HepG2 (cell line): Measurements from ENCODE around the gene ZBTB21. TPM values are rescaled to one million over a fixed set of nuclear protein-coding genes. Genes with fewer than 3 reads are reported as not detected.

ENCODE experiments used
- SRF ChIP-seq: IDR thresholded peaks from 2 replicates; pipeline ENCODE4 v1.6.1; 2011; ENCODE audit warnings: mild to moderate bottlenecking, low read depth, low read length, moderate library complexity
- TBL1XR1 ChIP-seq: fragments of 150-350 bp; IDR thresholded peaks from 2 replicates; pipeline ENCODE4 v1.6.1; 2014; ENCODE audit warnings: borderline replicate concordance, low read length; ENCODE audit not compliant: partially characterized antibody
- TBX2 ChIP-seq: sonication (generic); formaldehyde crosslinking; IDR thresholded peaks from 2 replicates; pipeline ENCODE4 v1.5.0; 2020; ENCODE audit warnings: missing genetic modification reagents, mild to moderate bottlenecking, borderline replicate concordance
- THYN1 ChIP-seq: sonication (generic); formaldehyde crosslinking; IDR thresholded peaks from 2 replicates; pipeline ENCODE4 v1.8.1; 2023; ENCODE audit warnings: low read depth, mild to moderate bottlenecking, moderate library complexity, missing genetic modification reagents, borderline replicate concordance
- ZNF496 ChIP-seq: sonication (generic); formaldehyde crosslinking; IDR thresholded peaks from 2 replicates; pipeline ENCODE4 v1.8.1; 2023; ENCODE audit warnings: mild to moderate bottlenecking, moderate library complexity, missing genetic modification reagents; ENCODE audit not compliant: insufficient replicate concordance
- ZNF839 ChIP-seq: sonication (generic); formaldehyde crosslinking; IDR thresholded peaks from 2 replicates; pipeline ENCODE4 v1.4.0; 2020; ENCODE audit warnings: missing genetic modification reagents, mild to moderate bottlenecking, borderline replicate concordance
- polyA plus RNA-seq, 8 experiments: library from polyadenylated mRNA; depleted of rRNA in 3 of 8; stranded (reverse) in 7 of 8; unstranded in 1 of 8; fragments of >200 nt; fragmentation: Illumina TruSeq in 4 of 8; extraction: Trizol in 4 of 8; gene quantifications; 2 replicates each; pipeline versions ENCODE4 v1.2.1 to v1.2.3, GENCODE V29; 2011 to 2016; ENCODE audit warnings: low read depth in 4 of 8, missing spikeins in 1 of 8, mixed read lengths in 1 of 8; ENCODE audit not compliant: insufficient read depth in 1 of 8
- total RNA-seq, 5 experiments: library from RNA; depleted of rRNA; stranded (reverse); fragments of >200 nt; fragmentation: Illumina TruSeq; extraction: Trizol; gene quantifications; 2 replicates each; pipeline ENCODE4 v1.2.3, GENCODE V29; 2016; ENCODE audit warnings: low read depth in 1 of 5
- TF ChIP-seq, protein P1 (sequence below): sonication (generic); formaldehyde crosslinking; IDR thresholded peaks from 2 replicates; pipeline ENCODE4 v1.4.0; 2020; ENCODE audit warnings: missing genetic modification reagents
- TF ChIP-seq, protein P2 (sequence below): sonication (generic); formaldehyde crosslinking; IDR thresholded peaks from 2 replicates; pipeline ENCODE4 v1.4.0; 2020; ENCODE audit warnings: missing genetic modification reagents
- TF ChIP-seq, protein P3 (sequence below): sonication (generic); formaldehyde crosslinking; conservative IDR thresholded peaks from 2 replicates; pipeline ENCODE4 v1.4.0; 2020; ENCODE audit warnings: mild to moderate bottlenecking, missing genetic modification reagents, moderate library complexity
- TF ChIP-seq, protein P4 (sequence below): sonication (generic); formaldehyde crosslinking; IDR thresholded peaks from 2 replicates; pipeline ENCODE4 v1.5.1; 2020; ENCODE audit warnings: missing genetic modification reagents, mild to moderate bottlenecking, borderline replicate concordance
- TF ChIP-seq, protein P5 (sequence below): sonication (generic); formaldehyde crosslinking; IDR thresholded peaks from 2 replicates; pipeline ENCODE4 v1.5.0; 2020; ENCODE audit warnings: missing genetic modification reagents

The ZBTB21 gene
- total and polyA plus RNA-seq, 2 of the 13 experiments (the other 11 are each of a cell fraction or from before 2014, with no cell fraction given) = 4.5 to 6.1 TPM

DNA sequence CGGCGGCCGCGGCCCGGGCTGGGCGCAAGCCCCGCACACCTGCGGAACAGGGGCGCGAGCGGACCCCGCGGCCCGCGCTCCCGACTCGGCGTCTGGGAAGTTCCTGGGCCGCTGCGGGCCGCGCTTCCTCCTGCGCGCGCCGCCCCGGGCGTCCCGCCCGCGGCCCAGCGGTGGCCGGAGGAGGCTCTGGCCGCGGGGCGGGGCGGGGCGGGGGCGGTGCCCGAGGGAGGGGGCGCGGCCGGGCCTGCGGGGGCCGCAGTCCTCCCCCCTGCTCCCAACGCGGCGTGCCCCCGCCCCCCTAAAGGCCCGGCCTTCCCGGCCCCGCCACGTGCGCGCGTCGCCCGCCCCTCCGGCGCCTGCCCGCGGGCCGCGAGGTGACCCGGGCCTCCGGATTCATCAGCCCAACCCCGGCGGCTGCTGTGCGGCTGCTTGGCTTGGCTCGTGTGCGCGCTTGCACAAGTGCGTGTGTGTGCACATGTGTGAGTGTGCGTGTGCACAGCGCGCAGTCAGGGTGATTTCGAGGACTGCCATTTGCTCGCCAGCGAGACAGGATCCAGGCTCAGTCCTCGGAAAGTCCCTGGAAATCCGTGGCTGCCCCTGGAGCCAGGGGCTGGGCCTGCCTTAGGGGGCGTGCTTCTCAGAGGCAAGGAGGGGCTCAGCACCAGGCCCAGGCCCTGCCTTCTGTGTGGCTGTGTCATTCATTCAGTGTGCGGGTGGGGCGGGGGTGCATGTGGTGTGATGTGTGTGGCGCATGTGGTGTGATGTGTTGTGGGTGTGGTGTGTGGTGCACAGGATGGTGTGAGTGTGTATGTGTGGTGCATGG lies 56.1 kb downstream of the ZBTB21 start, which contains the start of gene C2CD2 (continued):
- TF ChIP-seq, protein P1, sequence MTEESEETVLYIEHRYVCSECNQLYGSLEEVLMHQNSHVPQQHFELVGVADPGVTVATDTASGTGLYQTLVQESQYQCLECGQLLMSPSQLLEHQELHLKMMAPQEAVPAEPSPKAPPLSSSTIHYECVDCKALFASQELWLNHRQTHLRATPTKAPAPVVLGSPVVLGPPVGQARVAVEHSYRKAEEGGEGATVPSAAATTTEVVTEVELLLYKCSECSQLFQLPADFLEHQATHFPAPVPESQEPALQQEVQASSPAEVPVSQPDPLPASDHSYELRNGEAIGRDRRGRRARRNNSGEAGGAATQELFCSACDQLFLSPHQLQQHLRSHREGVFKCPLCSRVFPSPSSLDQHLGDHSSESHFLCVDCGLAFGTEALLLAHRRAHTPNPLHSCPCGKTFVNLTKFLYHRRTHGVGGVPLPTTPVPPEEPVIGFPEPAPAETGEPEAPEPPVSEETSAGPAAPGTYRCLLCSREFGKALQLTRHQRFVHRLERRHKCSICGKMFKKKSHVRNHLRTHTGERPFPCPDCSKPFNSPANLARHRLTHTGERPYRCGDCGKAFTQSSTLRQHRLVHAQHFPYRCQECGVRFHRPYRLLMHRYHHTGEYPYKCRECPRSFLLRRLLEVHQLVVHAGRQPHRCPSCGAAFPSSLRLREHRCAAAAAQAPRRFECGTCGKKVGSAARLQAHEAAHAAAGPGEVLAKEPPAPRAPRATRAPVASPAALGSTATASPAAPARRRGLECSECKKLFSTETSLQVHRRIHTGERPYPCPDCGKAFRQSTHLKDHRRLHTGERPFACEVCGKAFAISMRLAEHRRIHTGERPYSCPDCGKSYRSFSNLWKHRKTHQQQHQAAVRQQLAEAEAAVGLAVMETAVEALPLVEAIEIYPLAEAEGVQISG (CRISPR knock-in tag) = peak; percentile 15
- peak; percentile 64 for TF ChIP-seq TBX2
- TF ChIP-seq THYN1 (CRISPR knock-in tag) = no peak
- TF ChIP-seq, protein P2, sequence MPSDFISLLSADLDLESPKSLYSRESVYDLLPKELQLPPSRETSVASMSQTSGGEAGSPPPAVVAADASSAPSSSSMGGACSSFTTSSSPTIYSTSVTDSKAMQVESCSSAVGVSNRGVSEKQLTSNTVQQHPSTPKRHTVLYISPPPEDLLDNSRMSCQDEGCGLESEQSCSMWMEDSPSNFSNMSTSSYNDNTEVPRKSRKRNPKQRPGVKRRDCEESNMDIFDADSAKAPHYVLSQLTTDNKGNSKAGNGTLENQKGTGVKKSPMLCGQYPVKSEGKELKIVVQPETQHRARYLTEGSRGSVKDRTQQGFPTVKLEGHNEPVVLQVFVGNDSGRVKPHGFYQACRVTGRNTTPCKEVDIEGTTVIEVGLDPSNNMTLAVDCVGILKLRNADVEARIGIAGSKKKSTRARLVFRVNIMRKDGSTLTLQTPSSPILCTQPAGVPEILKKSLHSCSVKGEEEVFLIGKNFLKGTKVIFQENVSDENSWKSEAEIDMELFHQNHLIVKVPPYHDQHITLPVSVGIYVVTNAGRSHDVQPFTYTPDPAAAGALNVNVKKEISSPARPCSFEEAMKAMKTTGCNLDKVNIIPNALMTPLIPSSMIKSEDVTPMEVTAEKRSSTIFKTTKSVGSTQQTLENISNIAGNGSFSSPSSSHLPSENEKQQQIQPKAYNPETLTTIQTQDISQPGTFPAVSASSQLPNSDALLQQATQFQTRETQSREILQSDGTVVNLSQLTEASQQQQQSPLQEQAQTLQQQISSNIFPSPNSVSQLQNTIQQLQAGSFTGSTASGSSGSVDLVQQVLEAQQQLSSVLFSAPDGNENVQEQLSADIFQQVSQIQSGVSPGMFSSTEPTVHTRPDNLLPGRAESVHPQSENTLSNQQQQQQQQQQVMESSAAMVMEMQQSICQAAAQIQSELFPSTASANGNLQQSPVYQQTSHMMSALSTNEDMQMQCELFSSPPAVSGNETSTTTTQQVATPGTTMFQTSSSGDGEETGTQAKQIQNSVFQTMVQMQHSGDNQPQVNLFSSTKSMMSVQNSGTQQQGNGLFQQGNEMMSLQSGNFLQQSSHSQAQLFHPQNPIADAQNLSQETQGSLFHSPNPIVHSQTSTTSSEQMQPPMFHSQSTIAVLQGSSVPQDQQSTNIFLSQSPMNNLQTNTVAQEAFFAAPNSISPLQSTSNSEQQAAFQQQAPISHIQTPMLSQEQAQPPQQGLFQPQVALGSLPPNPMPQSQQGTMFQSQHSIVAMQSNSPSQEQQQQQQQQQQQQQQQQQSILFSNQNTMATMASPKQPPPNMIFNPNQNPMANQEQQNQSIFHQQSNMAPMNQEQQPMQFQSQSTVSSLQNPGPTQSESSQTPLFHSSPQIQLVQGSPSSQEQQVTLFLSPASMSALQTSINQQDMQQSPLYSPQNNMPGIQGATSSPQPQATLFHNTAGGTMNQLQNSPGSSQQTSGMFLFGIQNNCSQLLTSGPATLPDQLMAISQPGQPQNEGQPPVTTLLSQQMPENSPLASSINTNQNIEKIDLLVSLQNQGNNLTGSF (CRISPR knock-in tag) = peak; percentile 53
- TF ChIP-seq, protein P3, sequence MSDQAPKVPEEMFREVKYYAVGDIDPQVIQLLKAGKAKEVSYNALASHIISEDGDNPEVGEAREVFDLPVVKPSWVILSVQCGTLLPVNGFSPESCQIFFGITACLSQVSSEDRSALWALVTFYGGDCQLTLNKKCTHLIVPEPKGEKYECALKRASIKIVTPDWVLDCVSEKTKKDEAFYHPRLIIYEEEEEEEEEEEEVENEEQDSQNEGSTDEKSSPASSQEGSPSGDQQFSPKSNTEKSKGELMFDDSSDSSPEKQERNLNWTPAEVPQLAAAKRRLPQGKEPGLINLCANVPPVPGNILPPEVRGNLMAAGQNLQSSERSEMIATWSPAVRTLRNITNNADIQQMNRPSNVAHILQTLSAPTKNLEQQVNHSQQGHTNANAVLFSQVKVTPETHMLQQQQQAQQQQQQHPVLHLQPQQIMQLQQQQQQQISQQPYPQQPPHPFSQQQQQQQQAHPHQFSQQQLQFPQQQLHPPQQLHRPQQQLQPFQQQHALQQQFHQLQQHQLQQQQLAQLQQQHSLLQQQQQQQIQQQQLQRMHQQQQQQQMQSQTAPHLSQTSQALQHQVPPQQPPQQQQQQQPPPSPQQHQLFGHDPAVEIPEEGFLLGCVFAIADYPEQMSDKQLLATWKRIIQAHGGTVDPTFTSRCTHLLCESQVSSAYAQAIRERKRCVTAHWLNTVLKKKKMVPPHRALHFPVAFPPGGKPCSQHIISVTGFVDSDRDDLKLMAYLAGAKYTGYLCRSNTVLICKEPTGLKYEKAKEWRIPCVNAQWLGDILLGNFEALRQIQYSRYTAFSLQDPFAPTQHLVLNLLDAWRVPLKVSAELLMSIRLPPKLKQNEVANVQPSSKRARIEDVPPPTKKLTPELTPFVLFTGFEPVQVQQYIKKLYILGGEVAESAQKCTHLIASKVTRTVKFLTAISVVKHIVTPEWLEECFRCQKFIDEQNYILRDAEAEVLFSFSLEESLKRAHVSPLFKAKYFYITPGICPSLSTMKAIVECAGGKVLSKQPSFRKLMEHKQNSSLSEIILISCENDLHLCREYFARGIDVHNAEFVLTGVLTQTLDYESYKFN (CRISPR knock-in tag) = no peak
- TF ChIP-seq SRF = no peak
- TF ChIP-seq ZNF496 (CRISPR knock-in tag) = no peak
- TF ChIP-seq, protein P4, sequence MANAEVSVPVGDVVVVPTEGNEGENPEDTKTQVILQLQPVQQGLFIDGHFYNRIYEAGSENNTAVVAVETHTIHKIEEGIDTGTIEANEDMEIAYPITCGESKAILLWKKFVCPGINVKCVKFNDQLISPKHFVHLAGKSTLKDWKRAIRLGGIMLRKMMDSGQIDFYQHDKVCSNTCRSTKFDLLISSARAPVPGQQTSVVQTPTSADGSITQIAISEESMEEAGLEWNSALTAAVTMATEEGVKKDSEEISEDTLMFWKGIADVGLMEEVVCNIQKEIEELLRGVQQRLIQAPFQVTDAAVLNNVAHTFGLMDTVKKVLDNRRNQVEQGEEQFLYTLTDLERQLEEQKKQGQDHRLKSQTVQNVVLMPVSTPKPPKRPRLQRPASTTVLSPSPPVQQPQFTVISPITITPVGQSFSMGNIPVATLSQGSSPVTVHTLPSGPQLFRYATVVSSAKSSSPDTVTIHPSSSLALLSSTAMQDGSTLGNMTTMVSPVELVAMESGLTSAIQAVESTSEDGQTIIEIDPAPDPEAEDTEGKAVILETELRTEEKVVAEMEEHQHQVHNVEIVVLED = peak; percentile 66; the same call in 1 of the 2 replicates
- TF ChIP-seq, protein P5, sequence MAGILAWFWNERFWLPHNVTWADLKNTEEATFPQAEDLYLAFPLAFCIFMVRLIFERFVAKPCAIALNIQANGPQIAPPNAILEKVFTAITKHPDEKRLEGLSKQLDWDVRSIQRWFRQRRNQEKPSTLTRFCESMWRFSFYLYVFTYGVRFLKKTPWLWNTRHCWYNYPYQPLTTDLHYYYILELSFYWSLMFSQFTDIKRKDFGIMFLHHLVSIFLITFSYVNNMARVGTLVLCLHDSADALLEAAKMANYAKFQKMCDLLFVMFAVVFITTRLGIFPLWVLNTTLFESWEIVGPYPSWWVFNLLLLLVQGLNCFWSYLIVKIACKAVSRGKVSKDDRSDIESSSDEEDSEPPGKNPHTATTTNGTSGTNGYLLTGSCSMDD (CRISPR knock-in tag) = no peak
- TF ChIP-seq ZNF839 (CRISPR knock-in tag) = no peak
- no peak for TF ChIP-seq TBL1XR1
